ENCODE data around the gene TRMT44.

The TRMT44 gene

DNA sequence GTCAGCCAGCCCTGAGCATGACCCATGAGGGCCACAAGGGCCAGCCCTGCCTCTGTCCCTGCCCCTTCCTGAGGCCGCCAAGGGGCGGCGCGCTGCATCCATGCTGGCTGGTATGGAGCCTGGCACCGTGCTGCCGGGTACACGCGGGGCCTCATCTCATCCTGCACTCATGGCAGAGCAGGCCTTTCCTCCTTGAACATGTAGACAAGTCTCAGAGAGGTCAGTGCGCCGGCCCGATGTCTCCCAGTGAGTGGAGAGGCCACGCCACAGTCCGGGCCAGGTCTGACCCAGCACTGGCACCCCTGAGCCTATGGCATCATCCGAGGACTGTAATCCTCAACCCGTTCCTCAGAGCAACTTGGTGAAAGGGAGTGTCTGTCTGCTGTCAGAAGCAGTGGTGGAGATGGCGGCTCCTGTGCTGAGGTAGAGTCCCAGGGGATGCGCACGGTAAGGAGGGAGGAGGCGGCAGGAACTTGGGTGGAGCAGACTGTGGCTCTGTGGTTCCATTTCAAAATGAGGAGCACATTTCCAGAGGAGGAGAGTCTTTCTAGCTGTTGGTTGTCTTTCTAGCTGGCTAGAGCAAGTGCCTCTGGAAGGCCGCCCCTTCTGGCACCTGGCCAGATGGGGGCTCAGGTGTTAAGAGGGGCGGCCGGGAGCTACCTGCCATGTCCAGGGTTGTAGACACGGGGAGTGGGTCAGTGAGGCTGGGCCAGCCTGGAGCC lies 32.8 kb downstream of the TRMT44 start:
- DNase-seq (ENCODE audit: extremely low spot score) = no peak
- no peak for TF ChIP-seq ARNT (IDR thresholded peaks at IDR 0.05)
- no peak for TF ChIP-seq BHLHE40 (IDR thresholded peaks at IDR 0.05; ENCODE audit: borderline replicate concordance)
- no peak for TF ChIP-seq CTBP1 (IDR thresholded peaks at IDR 0.05; ENCODE audit: borderline replicate concordance)
- no peak for TF ChIP-seq FOXK2 (IDR thresholded peaks at IDR 0.05)
- no peak for TF ChIP-seq ZNF384 (IDR thresholded peaks at IDR 0.05)
- no peak for TF ChIP-seq SP1 (IDR thresholded peaks at IDR 0.05)
- TF ChIP-seq LEF1 (IDR thresholded peaks at IDR 0.05; ENCODE audit: borderline replicate concordance) = no peak
- TF ChIP-seq NFRKB (IDR thresholded peaks at IDR 0.05) = no peak
- TF ChIP-seq FOXM1 (IDR thresholded peaks at IDR 0.05; ENCODE audit: borderline replicate concordance) = no peak
- no peak for TF ChIP-seq ELF4 (IDR thresholded peaks at IDR 0.05)
- no peak for TF ChIP-seq SUZ12 (IDR thresholded peaks at IDR 0.05)
- no peak for TF ChIP-seq HDGF (IDR thresholded peaks at IDR 0.05; ENCODE audit: borderline replicate concordance)
- TF ChIP-seq, protein P1, sequence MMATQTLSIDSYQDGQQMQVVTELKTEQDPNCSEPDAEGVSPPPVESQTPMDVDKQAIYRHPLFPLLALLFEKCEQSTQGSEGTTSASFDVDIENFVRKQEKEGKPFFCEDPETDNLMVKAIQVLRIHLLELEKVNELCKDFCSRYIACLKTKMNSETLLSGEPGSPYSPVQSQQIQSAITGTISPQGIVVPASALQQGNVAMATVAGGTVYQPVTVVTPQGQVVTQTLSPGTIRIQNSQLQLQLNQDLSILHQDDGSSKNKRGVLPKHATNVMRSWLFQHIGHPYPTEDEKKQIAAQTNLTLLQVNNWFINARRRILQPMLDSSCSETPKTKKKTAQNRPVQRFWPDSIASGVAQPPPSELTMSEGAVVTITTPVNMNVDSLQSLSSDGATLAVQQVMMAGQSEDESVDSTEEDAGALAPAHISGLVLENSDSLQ (IDR thresholded peaks at IDR 0.05) = no peak
- POLR2A ChIA-PET = no interaction called here
- CTCF ChIA-PET = interaction anchor here (0.6 kb wide), 1 partner anchor 8 kb away, joined by 3 read pairs; no protein-coding TSS in a partner anchor

DNA sequence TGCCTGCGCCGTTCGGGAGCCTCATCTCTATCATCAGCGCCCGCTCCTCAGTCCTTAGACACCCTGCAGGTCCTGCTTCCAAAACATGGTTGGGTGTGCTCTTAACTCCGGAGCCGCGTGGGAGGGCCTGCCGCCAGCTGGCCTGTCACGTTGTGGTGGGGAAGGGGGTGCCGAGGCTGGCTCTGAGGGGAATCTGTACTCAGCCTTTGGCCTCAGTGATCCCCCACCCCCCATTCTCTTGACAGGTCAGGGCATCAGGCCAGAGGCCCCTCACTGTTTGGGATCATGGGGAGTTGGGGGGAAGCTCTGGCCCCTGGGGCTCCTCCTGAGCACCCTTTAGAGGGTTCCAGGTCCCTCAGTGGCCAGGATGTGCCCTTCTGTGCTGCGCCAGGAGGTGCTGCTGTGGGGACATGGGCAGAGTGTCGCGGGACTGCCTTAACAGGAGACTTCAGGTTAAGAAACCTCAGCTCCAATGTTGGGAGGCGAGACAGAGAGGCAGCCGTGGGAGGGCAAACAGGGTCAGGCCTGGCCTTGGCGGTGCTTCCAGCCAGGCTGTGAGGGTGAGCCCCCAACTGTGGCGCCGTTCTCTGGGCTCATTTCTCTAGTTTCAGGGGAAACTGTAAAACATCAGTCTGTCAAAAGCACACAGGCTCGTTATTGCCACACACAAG lies 33.5 kb downstream of the TRMT44 start:
- ChIA-PET POLR2A (no interaction called here), CTCF (no interaction called here)
- DNase-seq (ENCODE audit: extremely low spot score) = no peak
- TF ChIP-seq, protein P1 (IDR thresholded peaks at IDR 0.05) = no peak
- TF ChIP-seq SUZ12 (IDR thresholded peaks at IDR 0.05) = no peak
- TF ChIP-seq ARNT (IDR thresholded peaks at IDR 0.05) = no peak
- no peak for TF ChIP-seq HDGF (IDR thresholded peaks at IDR 0.05; ENCODE audit: borderline replicate concordance)
- TF ChIP-seq ZNF384 (IDR thresholded peaks at IDR 0.05) = no peak
- TF ChIP-seq FOXM1 (IDR thresholded peaks at IDR 0.05; ENCODE audit: borderline replicate concordance) = no peak

DNA sequence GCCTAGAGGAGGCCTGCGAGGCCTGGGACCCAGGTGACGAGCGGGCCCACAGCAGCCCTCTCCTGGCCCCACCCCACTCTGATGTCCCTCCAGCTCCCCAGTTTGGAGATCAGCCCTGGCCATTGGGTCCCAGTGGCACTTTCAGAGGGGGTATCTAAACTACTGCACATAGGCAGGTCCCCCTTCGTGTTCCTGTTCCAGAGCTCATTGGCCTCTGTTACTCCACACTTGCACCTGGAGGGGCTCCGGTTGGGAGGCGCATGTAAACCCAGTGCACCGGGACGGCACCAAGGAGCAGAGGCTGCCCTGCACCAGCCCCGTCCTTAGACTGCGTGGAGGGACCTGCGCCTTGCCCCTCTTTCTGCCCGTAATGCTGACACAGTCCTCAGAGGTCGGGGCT lies 34.3 kb downstream of the TRMT44 start:
- no peak for DNase-seq (ENCODE audit: extremely low spot score)
- POLR2A ChIA-PET = no interaction called here
- CTCF ChIA-PET = no interaction called here
- TF ChIP-seq FOXA1 (IDR thresholded peaks at IDR 0.05) (no peak), FOXK2 (IDR thresholded peaks at IDR 0.05) (no peak), SP1 (IDR thresholded peaks at IDR 0.05) (no peak), TARDBP (IDR thresholded peaks at IDR 0.05) (no peak), ELF4 (IDR thresholded peaks at IDR 0.05) (no peak), ZNF384 (IDR thresholded peaks at IDR 0.05) (no peak), SUZ12 (IDR thresholded peaks at IDR 0.05) (no peak), ARNT (IDR thresholded peaks at IDR 0.05) (no peak)

DNA sequence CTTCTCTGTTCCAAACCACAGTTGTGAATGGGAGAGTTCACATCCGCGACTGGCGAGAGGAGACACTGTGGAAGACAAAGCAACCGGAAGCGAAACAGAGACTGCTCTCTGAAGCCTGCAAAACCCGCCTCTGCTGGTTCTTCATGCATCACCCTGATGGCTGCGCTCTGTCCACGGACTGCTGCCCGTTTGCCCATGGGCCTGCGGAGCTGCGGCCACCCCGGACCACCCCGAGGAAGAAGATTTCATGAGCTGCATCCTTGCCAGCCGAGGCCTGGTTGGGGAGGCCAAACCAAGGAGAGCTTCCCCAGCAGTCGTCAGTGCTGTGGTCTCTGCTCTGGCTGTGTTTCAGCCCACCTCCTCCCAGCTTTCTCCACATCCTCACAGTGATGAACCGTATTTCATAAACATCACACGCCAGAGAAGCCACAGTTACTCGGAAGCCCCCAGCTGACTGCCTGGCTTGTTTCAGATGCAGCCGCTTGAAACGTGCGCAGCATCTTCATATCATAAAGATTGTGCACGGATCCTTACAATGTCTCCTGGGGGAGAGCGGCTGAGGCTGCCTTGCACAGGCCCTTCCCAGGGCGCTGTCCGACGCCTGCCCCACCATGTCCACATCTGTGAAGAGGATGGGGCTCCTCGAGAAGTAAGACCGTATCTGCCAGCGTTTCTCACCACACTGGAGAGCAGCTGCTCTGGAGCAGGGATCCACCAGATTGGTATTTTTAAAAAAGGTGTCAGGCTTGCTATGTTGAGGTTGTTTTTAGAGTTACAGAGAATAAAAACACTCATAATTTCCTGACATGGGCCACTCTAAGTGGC lies 35.4 kb downstream of the TRMT44 start:
- TF ChIP-seq L3MBTL2 (conservative IDR thresholded peaks at IDR 0.05) (no peak), HDGF (IDR thresholded peaks at IDR 0.05; ENCODE audit: borderline replicate concordance) (no peak), CTBP1 (IDR thresholded peaks at IDR 0.05; ENCODE audit: borderline replicate concordance) (no peak), NFRKB (IDR thresholded peaks at IDR 0.05) (no peak), LEF1 (IDR thresholded peaks at IDR 0.05; ENCODE audit: borderline replicate concordance) (no peak), FOXM1 (IDR thresholded peaks at IDR 0.05; ENCODE audit: borderline replicate concordance) (no peak), SUZ12 (IDR thresholded peaks at IDR 0.05) (no peak), ARNT (IDR thresholded peaks at IDR 0.05) (no peak), TARDBP (IDR thresholded peaks at IDR 0.05) (no peak), SP1 (IDR thresholded peaks at IDR 0.05) (no peak), FOXA1 (IDR thresholded peaks at IDR 0.05) (no peak), FOXK2 (IDR thresholded peaks at IDR 0.05) (no peak), BHLHE40 (IDR thresholded peaks at IDR 0.05; ENCODE audit: borderline replicate concordance) (no peak), ZNF384 (IDR thresholded peaks at IDR 0.05) (no peak), ELF4 (IDR thresholded peaks at IDR 0.05) (no peak)
- TF ChIP-seq, protein P1 (IDR thresholded peaks at IDR 0.05) = no peak
- POLR2A ChIA-PET = no interaction called here
- CTCF ChIA-PET = no interaction called here
- DNase-seq (ENCODE audit: extremely low spot score) = no peak

DNA sequence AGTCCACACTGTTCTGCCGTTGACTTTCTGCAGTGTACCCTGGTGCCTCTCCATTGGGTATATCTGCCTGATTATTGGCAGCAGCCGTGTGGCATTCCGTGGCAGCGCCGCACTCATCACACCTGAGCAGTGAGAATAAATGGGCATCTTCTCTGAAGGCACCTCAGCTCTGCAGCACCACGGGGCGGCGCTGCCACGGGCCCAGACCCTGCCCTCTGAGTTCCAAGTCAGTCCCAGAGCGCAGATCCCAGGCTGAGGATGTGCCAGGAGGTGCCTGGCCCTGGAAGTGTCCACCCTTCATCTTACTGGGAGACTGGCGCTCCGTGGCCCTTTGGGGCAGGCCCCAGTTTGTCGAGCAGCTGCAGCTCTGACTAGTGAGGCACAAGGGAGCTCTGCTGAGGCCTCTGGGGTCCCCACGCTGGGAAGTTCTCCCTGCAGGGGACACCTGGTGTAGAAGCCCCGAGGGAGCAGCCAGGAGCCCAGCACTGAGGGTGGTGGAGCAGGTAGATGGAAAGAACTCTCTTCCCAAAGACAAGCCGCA lies 36.6 kb downstream of the TRMT44 start:
- ChIA-PET CTCF (no interaction called here), POLR2A (no interaction called here)
- no peak for DNase-seq (ENCODE audit: extremely low spot score)
- TF ChIP-seq TARDBP (IDR thresholded peaks at IDR 0.05) = no peak
- TF ChIP-seq SP1 (IDR thresholded peaks at IDR 0.05) = no peak
- no peak for TF ChIP-seq FOXK2 (IDR thresholded peaks at IDR 0.05)
- no peak for TF ChIP-seq L3MBTL2 (conservative IDR thresholded peaks at IDR 0.05)
- TF ChIP-seq LEF1 (IDR thresholded peaks at IDR 0.05; ENCODE audit: borderline replicate concordance) = no peak
- no peak for TF ChIP-seq FOXM1 (IDR thresholded peaks at IDR 0.05; ENCODE audit: borderline replicate concordance)
- no peak for TF ChIP-seq ARNT (IDR thresholded peaks at IDR 0.05)
- TF ChIP-seq, protein P1 (IDR thresholded peaks at IDR 0.05) = no peak
